ENCODE results near the gene PRR14L. TPM values are rescaled to one million over a fixed set of nuclear protein-coding genes. Genes with fewer than 3 reads are reported as not detected.

PRR14L gene
- total and polyA plus RNA-seq, 2 donors (not counting 3 experiments of a cell fraction or from before 2014, with no cell fraction given): 13.1 to 53.8 TPM

DNA sequence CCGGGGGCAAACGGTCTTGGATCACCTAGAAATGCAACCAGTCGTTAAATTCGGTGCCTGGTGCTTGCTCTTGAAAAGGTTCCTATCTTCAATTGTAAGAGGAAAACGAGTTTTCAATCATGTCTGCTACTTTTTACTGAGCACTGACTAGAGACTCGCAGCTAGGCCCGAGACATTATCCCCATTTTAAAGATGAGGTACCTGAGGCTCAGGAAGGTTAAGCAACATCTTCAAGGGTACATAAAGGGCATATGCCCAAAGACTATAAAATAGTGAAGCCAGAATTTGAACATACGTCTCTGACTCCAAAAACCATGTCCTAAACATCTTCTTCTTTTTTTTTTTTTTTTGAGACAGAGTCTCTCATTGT lies 87.3 kb downstream of the PRR14L start:
- FAIRE-seq (no peak), DNase-seq (ENCODE audit: low read depth, low spot score) (no peak)
- Histone ChIP-seq H3K9ac (replicated peaks; ENCODE audit: extremely low read depth, insufficient read depth, low read length) (peak overlapping the region; percentile 77), H3K27ac (ENCODE audit: insufficient read depth, low read depth, low read length) (peak overlapping the region; percentile 63), H3K4me1 (ENCODE audit: control insufficient read depth, extremely low read depth, insufficient read depth, low read length) (peaks cover 11% of the 10 kb centered on the region), H3K9me3 (replicated peaks; ENCODE audit: control insufficient read depth, insufficient read depth, low read length) (no peaks in the 10 kb centered on the region), H3K27me3 (ENCODE audit: control insufficient read depth in 2 of 2, insufficient read depth in 2 of 2, low read length in 2 of 2) (no peaks in the 10 kb centered on the region), H2AFZ (ENCODE audit: low read depth, low read length) (peak overlapping the region; percentile 93), H3K4me2 (ENCODE audit: insufficient read depth, low read length) (peak overlapping the region; percentile 80), H3K9me1 (replicated peaks; ENCODE audit: control insufficient read depth, extremely low read depth, insufficient read depth, low read length) (no peaks in the 10 kb centered on the region), H3K4me3 (replicated peaks in 1 of 3; ENCODE audit: insufficient read depth in 1 of 3, low read depth in 1 of 3, low read length in 3 of 3) (peak overlapping the region; percentile 69 to 92 (median 90)), H4K20me1 (replicated peaks; ENCODE audit: control insufficient read depth, extremely low read depth, insufficient read depth, low read length) (no peaks in the 10 kb centered on the region), H3K79me2 (ENCODE audit: control insufficient read depth, insufficient read depth, low read length) (peaks cover 40% of the 10 kb centered on the region), H3K36me3 (ENCODE audit: control insufficient read depth in 2 of 2, extremely low read depth in 1 of 2, insufficient read depth in 2 of 2, low read length in 2 of 2) (no peaks in the 10 kb centered on the region)
- dilution Hi-C loops (cut with MboI; ENCODE audit: extremely low pct_ligation_motif_present, low sequenced_read_pairs) (no loop called here), intact Hi-C loops (cut with micrococcal nuclease) (loop anchor here (1.0 to 2.0 kb wide), 3 partner anchors 14 to 88 kb away; partner anchors contain the start of gene PRR14L)
- TF ChIP-seq POLR2A (IDR thresholded peaks at IDR 0.05; ENCODE audit: low read depth, low read length) (no peak), EZH2 (IDR thresholded peaks at IDR 0.05; ENCODE audit: borderline replicate concordance, low read depth, low read length, severe bottlenecking) (no peak), GATA2 (IDR thresholded peaks at IDR 0.05; ENCODE audit: insufficient read depth, insufficient read length, low read depth, low read length) (no peak), MYC (IDR thresholded peaks at IDR 0.05; ENCODE audit: low read depth, low read length) (no peak), POLR2AphosphoS5 (IDR thresholded peaks at IDR 0.05; ENCODE audit: insufficient read depth, low read depth, low read length) (no peak), FOS (IDR thresholded peaks at IDR 0.05; ENCODE audit: borderline replicate concordance, insufficient read depth, low read length) (no peak), JUN (IDR thresholded peaks at IDR 0.05; ENCODE audit: borderline replicate concordance, insufficient read depth, insufficient read length, low read depth) (no peak), CTCF (IDR thresholded peaks at IDR 0.05; ENCODE audit: extremely low read depth in 1 of 2, insufficient read depth in 1 of 2, low read depth in 1 of 2, low read length in 2 of 2) (no peak)
- TF ChIP-seq, protein P1, sequence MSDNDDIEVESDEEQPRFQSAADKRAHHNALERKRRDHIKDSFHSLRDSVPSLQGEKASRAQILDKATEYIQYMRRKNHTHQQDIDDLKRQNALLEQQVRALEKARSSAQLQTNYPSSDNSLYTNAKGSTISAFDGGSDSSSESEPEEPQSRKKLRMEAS (IDR thresholded peaks at IDR 0.05; ENCODE audit: insufficient read depth, insufficient read length): no peak
- no TSS peak for BruUV-seq (replicated peaks)
- POLR2A ChIA-PET: interaction anchor here (0.6 to 1.2 kb wide), 2 partner anchors 14 to 150 kb away, joined by 3 read pairs; no protein-coding TSS in a partner anchor
- CTCF ChIA-PET: interaction anchor here (0.6 to 2.7 kb wide), 8 partner anchors 14 to 308 kb away, joined by 3 to 18 read pairs (median 4); no protein-coding TSS in a partner anchor

Data from endothelial cell of umbilical vein (primary cell).